MM.1S (cell line): ENCODE data around the gene BABAM1.

Experiments used
- EZH2 ChIP-seq: fragments of 300-600 bp; sonication (generic); optimal IDR thresholded peaks from 2 replicates; pipeline ENCODE3; 2017; ENCODE audit warnings: low read depth, mild to moderate bottlenecking, antibody characterized with exemption, low read length, mixed read lengths
- TF ChIP-seq, protein P1 (sequence below): fragments of 300-600 bp; sonication (generic); IDR thresholded peaks from 2 replicates; pipeline ENCODE4 v1.5.1; 2016; ENCODE audit warnings: antibody characterized with exemption, low read length, mixed read lengths

DNA sequence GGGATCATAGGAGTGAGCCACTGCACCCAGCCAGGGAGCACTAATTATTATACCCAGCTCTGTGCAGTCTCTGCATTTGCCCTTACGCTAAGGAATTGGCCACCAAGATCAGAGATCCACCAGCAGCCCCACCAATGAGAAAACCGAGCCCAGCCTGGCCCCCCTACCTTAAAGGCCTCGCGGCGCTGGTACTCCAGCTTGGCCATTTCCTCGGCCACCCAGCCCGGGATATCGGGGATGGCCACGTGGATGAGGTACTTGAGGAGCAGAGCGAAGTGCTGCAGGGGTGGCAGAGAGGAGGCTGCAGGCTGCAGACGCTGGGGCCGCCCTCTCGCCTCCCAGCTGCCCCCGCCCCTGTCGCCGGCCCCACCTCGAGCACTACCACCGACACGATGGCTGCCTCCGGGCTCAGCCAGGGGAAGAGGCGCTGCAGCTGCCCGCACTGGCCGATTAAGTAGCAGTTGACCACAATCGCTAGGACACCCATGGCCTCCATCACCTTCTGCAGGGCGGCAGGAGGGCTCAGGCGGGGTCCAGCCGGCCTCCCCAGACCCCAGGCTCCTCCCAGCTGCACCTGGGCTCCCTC is 59.9 kb downstream of the BABAM1 start:
- no peak for TF ChIP-seq EZH2
- TF ChIP-seq, protein P1, sequence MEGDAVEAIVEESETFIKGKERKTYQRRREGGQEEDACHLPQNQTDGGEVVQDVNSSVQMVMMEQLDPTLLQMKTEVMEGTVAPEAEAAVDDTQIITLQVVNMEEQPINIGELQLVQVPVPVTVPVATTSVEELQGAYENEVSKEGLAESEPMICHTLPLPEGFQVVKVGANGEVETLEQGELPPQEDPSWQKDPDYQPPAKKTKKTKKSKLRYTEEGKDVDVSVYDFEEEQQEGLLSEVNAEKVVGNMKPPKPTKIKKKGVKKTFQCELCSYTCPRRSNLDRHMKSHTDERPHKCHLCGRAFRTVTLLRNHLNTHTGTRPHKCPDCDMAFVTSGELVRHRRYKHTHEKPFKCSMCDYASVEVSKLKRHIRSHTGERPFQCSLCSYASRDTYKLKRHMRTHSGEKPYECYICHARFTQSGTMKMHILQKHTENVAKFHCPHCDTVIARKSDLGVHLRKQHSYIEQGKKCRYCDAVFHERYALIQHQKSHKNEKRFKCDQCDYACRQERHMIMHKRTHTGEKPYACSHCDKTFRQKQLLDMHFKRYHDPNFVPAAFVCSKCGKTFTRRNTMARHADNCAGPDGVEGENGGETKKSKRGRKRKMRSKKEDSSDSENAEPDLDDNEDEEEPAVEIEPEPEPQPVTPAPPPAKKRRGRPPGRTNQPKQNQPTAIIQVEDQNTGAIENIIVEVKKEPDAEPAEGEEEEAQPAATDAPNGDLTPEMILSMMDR: no peak
